Neuronal stem cell (in vitro differentiated cells): ENCODE measurements around the gene KRTAP6-2. TPM values are rescaled to one million over a fixed set of nuclear protein-coding genes. Genes with fewer than 3 reads are reported as not detected.
A peak's percentile ranks its signal among the peaks of the same experiment; 100 is the strongest.

Experiments used
- DNase-seq: peaks from one replicate; pipeline ENCODE4 v3.0.0-alpha.2; 2013; ENCODE audit warnings: low spot score
- H2AFZ ChIP-seq: one replicate; pipeline ENCODE4 v1.6.1; 2013; ENCODE audit warnings: mild to moderate bottlenecking, low read length, inconsistent platforms
- H2AK5ac ChIP-seq: 2 replicates; pipeline ENCODE4 v1.6.1; 2013; ENCODE audit warnings: low read depth, mild to moderate bottlenecking, inconsistent platforms, low read length, moderate library complexity, mixed read lengths
- H2BK120ac ChIP-seq: 2 replicates; pipeline ENCODE4 v1.6.1; 2013; ENCODE audit warnings: low read depth, mild to moderate bottlenecking, inconsistent platforms, low read length, moderate library complexity, mixed read lengths
- H2BK12ac ChIP-seq: one replicate; pipeline ENCODE4 v1.6.1; 2013; ENCODE audit warnings: low read length, inconsistent platforms
- H2BK15ac ChIP-seq: 2 replicates; pipeline ENCODE4 v1.6.1; 2013; ENCODE audit warnings: mild to moderate bottlenecking, low read length, inconsistent platforms, mixed read lengths
- H2BK5ac ChIP-seq: one replicate; pipeline ENCODE4 v1.6.1; 2013; ENCODE audit warnings: inconsistent platforms, mild to moderate bottlenecking, low read length, moderate library complexity
- H3K14ac ChIP-seq: one replicate; pipeline ENCODE4 v1.6.1; 2013; ENCODE audit warnings: low read length, inconsistent platforms
- H3K18ac ChIP-seq: 2 replicates; pipeline ENCODE4 v1.6.1; 2013; ENCODE audit warnings: low read length, inconsistent platforms
- H3K23ac ChIP-seq: 2 replicates; pipeline ENCODE4 v1.6.1; 2013; ENCODE audit warnings: low read depth, mild to moderate bottlenecking, mixed read lengths, low read length, inconsistent platforms; ENCODE audit not compliant: poor library complexity
- H3K27ac ChIP-seq: replicated peaks from 3 replicates; pipeline ENCODE4 v1.5.1; 2013; ENCODE audit warnings: low read length, inconsistent platforms
- H3K27me3 ChIP-seq, 3 experiments: 2 replicates each; pipeline ENCODE4 v1.6.1; 2013; ENCODE audit warnings: low read length in 3 of 3, mild to moderate bottlenecking in 2 of 3, inconsistent platforms in 1 of 3, low read depth in 1 of 3, mixed read lengths in 1 of 3, moderate library complexity in 1 of 3; ENCODE audit not compliant: control insufficient read depth in 3 of 3, insufficient read depth in 3 of 3
- H3K36me3 ChIP-seq, 2 donors: replicated peaks in 1 of 2; 2 replicates each; pipeline ENCODE4 v1.6.1; 2013; ENCODE audit warnings: low read length in 2 of 2; ENCODE audit not compliant: control insufficient read depth in 2 of 2, insufficient read depth in 2 of 2
- H3K4ac ChIP-seq: 2 replicates; pipeline ENCODE4 v1.6.1; 2013; ENCODE audit warnings: inconsistent platforms, mild to moderate bottlenecking, low read length, moderate library complexity
- H3K4me1 ChIP-seq, 2 donors: 1 replicate in 1 of 2; 2 replicates in 1 of 2; pipeline ENCODE4 v1.6.1; 2013; ENCODE audit warnings: low read length in 2 of 2, low read depth in 1 of 2; ENCODE audit not compliant: control insufficient read depth in 2 of 2, insufficient read depth in 1 of 2
- H3K4me2 ChIP-seq: one replicate; pipeline ENCODE4 v1.6.1; 2013; ENCODE audit warnings: mild to moderate bottlenecking, low read length, inconsistent platforms; ENCODE audit not compliant: insufficient read depth, poor library complexity, severe bottlenecking
- H3K4me3 ChIP-seq, 2 donors: 2 replicates each; pipeline ENCODE4 v1.5.1; 2013; ENCODE audit warnings: low read length in 2 of 2, mild to moderate bottlenecking in 2 of 2, inconsistent platforms in 1 of 2, moderate library complexity in 1 of 2
- H3K79me1 ChIP-seq: one replicate; pipeline ENCODE4 v1.6.1; 2013; ENCODE audit warnings: low read depth, mild to moderate bottlenecking, inconsistent platforms, low read length, moderate library complexity
- H3K9ac ChIP-seq: one replicate; pipeline ENCODE4 v1.6.1; 2013; ENCODE audit warnings: mild to moderate bottlenecking, low read depth, low read length, inconsistent platforms; ENCODE audit not compliant: poor library complexity
- H3K9me3 ChIP-seq, 2 donors: replicated peaks in 1 of 2; 2 replicates each; pipeline versions ENCODE3 to v1.6.1; 2013; ENCODE audit warnings: low read length in 2 of 2, mild to moderate bottlenecking in 2 of 2, inconsistent platforms in 1 of 2, low read depth in 1 of 2, mixed read lengths in 1 of 2, moderate library complexity in 1 of 2; ENCODE audit not compliant: control insufficient read depth in 2 of 2, insufficient read depth in 1 of 2
- H4K8ac ChIP-seq: one replicate; pipeline ENCODE4 v1.6.1; 2013; ENCODE audit warnings: low read depth, mild to moderate bottlenecking, inconsistent platforms, low read length, moderate library complexity
- H4K91ac ChIP-seq: one replicate; pipeline ENCODE4 v1.6.1; 2013; ENCODE audit warnings: low read length, low read depth, mild to moderate bottlenecking, inconsistent platforms; ENCODE audit not compliant: poor library complexity
- WGBS, 2 donors: extraction: QIAGEN DNeasy Blood & Tissue Kit; methylation state at CpG; one replicate each; pipeline ENCODE4 v1.1.7; 2013; ENCODE audit warnings: missing lambda C conversion rate in 2 of 2, mixed read lengths in 1 of 2; ENCODE audit not compliant: insufficient read length in 2 of 2, insufficient replicate concordance in 1 of 2; ENCODE audit errors: extremely low coverage in 2 of 2; 5-methylcytosine and 5-hydroxymethylcytosine counted together
- small RNA-seq: library from polyadenylated mRNA; stranded (forward); fragments of <200 nt; extraction: miRNeasy Mini kit (QIAGEN cat#:217004); gene quantifications from one replicate; pipeline ENCODE3, GENCODE V24; 2013; ENCODE audit not compliant: insufficient read depth

The KRTAP6-2 gene

GRCh38 chr21:30555095-30555494, 43.6 kb downstream of the KRTAP6-2 start:
- Histone ChIP-seq H4K91ac (no peak overlapping the region), H2BK5ac (no peak overlapping the region), H3K9me3 (no peaks in the 10 kb centered on the region), H3K36me3 (no peaks in the 10 kb centered on the region), H2AFZ (no peak overlapping the region), H2BK120ac (no peak overlapping the region), H4K8ac (no peak overlapping the region), H3K27me3 (no peaks in the 10 kb centered on the region), H3K4me3 (no peak overlapping the region), H3K4ac (no peak overlapping the region), H3K4me2 (no peak overlapping the region), H3K79me1 (no peaks in the 10 kb centered on the region), H2AK5ac (no peak overlapping the region), H2BK12ac (no peak overlapping the region), H3K23ac (no peak overlapping the region), H2BK15ac (no peak overlapping the region), H3K9ac (no peak overlapping the region), H3K4me1 (no peaks in the 10 kb centered on the region), H3K14ac (no peak overlapping the region), H3K27ac (no peak overlapping the region), H3K18ac (no peak overlapping the region)
- WGBS, 2 donors, result no CpG with 5 or more reads among the region's 2 CpGs
- no peak for DNase-seq

GRCh38 chr21:30552782-30553181, 45.9 kb downstream of the KRTAP6-2 start:
- H2BK120ac ChIP-seq, result no peak overlapping the region
- peak overlapping the region; percentile 13 for H4K91ac ChIP-seq
- H2AFZ ChIP-seq, result no peak overlapping the region
- H2BK15ac ChIP-seq, result no peak overlapping the region
- H3K36me3 ChIP-seq, result no peaks in the 10 kb centered on the region
- no peak overlapping the region for H3K14ac ChIP-seq
- no peak overlapping the region for H2AK5ac ChIP-seq
- H2BK5ac ChIP-seq, result no peak overlapping the region
- no peak overlapping the region for H3K4me2 ChIP-seq
- WGBS, 2 donors, result no CpG with 5 or more reads among the region's 1 CpG
- no peak overlapping the region for H3K27ac ChIP-seq
- H4K8ac ChIP-seq, result no peak overlapping the region
- H3K23ac ChIP-seq, result no peak overlapping the region
- no peak for DNase-seq
- no peak overlapping the region for H3K4ac ChIP-seq
- H3K4me1 ChIP-seq, result no peaks in the 10 kb centered on the region
- H2BK12ac ChIP-seq, result no peak overlapping the region
- H3K4me3 ChIP-seq, result no peak overlapping the region
- no peaks in the 10 kb centered on the region for H3K27me3 ChIP-seq
- no peaks in the 10 kb centered on the region for H3K9me3 ChIP-seq
- no peak overlapping the region for H3K9ac ChIP-seq
- no peaks in the 10 kb centered on the region for H3K79me1 ChIP-seq
- H3K18ac ChIP-seq, result peak overlapping the region; percentile 20

Small RNA genes within 50 kb of the gene (small RNA-seq; reads per million reads assigned to genes)
- gene KRTAP20-1 (not detected), gene KRTAP20-3 (not detected), gene KRTAP20-4 (not detected), gene KRTAP22-1 (not detected), gene KRTAP22-2 (not detected)
